ENCODE data around the gene MYT1.

GRCh38 chr20:64146936-64147477, 17.2 kb upstream of the MYT1 start:
- TF ChIP-seq, protein P1, sequence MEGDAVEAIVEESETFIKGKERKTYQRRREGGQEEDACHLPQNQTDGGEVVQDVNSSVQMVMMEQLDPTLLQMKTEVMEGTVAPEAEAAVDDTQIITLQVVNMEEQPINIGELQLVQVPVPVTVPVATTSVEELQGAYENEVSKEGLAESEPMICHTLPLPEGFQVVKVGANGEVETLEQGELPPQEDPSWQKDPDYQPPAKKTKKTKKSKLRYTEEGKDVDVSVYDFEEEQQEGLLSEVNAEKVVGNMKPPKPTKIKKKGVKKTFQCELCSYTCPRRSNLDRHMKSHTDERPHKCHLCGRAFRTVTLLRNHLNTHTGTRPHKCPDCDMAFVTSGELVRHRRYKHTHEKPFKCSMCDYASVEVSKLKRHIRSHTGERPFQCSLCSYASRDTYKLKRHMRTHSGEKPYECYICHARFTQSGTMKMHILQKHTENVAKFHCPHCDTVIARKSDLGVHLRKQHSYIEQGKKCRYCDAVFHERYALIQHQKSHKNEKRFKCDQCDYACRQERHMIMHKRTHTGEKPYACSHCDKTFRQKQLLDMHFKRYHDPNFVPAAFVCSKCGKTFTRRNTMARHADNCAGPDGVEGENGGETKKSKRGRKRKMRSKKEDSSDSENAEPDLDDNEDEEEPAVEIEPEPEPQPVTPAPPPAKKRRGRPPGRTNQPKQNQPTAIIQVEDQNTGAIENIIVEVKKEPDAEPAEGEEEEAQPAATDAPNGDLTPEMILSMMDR (IDR thresholded peaks at IDR 0.05), result no peak
- TF ChIP-seq POLR2A (IDR thresholded peaks at IDR 0.05), result no peak
